D721Med (cell line): Measurements from ENCODE around the gene UGT2A2.

Experiments
- DNase-seq: peaks from one replicate; pipeline ENCODE4 v3.0.0; 2011; ENCODE audit warnings: low spot score; ENCODE audit not compliant: insufficient read length
- FAIRE-seq: peaks from 2 replicates; lab custom pipeline; 2011; peaks lifted over from hg19 to GRCh38; lab: Jason Lieb, UNC
- TF ChIP-seq, protein P1 (sequence below): IDR thresholded peaks from 2 replicates; pipeline ENCODE4 v1.5.1; 2012; ENCODE audit warnings: mild to moderate bottlenecking, control low read depth; ENCODE audit not compliant: insufficient read depth; ENCODE audit errors: missing control alignments

The UGT2A2 gene

DNA sequence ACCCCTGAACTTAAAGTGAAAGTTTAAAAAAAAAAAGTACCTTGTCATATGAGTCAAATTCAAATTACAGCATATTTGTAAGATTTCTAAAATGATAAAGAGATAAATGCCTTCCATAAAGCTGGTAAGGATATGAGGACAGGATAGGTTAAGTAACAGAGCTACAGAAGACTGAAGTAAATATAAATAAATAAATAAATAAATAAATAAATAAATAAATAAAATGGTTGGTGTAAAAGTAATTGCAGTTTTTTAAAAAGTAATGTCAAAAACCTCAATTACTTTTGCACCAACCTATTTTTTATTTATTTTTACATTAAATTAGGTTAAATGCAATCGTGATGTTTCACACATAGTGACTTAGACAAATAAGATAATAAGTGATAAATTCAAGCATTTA is 62.2 kb downstream of the UGT2A2 start:
- FAIRE-seq: no peak
- DNase-seq: no peak
- TF ChIP-seq, protein P1, sequence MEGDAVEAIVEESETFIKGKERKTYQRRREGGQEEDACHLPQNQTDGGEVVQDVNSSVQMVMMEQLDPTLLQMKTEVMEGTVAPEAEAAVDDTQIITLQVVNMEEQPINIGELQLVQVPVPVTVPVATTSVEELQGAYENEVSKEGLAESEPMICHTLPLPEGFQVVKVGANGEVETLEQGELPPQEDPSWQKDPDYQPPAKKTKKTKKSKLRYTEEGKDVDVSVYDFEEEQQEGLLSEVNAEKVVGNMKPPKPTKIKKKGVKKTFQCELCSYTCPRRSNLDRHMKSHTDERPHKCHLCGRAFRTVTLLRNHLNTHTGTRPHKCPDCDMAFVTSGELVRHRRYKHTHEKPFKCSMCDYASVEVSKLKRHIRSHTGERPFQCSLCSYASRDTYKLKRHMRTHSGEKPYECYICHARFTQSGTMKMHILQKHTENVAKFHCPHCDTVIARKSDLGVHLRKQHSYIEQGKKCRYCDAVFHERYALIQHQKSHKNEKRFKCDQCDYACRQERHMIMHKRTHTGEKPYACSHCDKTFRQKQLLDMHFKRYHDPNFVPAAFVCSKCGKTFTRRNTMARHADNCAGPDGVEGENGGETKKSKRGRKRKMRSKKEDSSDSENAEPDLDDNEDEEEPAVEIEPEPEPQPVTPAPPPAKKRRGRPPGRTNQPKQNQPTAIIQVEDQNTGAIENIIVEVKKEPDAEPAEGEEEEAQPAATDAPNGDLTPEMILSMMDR: no peak

DNA sequence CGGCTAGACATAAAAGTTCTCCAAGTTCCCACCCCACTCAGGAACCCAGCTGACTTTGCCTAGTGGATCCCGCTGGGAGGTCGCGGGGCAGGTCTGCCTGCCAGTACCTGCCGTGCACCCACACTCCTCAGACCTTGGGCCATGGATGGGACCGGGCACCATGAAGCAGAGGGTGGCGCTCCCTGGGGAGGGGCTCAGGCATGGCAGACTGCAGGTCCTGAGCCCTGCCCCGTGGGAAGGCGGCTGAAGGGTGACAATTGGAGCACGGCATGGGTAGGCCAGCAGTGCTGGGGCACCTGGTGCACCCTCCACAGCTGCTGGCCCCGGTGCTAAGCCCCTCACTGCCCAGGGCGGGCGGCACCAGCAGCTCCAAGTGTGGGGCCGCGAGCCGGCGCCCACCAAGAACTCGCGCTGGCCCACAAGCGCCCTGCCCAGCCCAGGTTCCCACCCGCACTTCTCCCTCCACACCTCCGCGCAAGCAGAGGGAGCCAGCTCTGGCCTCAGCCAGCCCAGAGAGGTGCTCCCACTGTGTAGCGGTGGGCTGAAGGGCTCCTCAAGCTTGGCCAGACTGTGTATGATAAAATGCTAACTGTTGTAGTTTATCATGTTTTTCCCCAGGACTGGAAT is 63.1 kb downstream of the UGT2A2 start:
- no peak for DNase-seq
- TF ChIP-seq, protein P1: no peak
- no peak for FAIRE-seq

DNA sequence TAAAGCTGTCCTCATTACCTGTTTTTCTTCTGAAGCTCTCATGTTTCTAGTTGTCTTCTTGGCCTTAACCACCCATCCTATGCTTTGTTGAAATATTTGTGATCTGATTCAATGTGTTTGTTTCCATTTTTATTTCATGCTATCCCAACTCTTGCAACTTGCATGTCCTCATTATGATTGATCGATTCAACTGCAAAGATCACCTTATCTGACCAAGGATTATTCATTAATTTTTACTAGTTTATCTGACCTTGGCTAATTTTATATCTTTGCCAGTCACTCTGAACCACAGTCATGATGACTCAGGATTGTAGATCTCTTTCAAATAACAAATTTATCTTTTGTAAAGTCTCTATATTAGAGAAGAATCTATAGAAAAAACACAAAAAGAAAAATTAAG is 70.7 kb downstream of the UGT2A2 start:
- TF ChIP-seq, protein P1: no peak
- FAIRE-seq: no peak

DNA sequence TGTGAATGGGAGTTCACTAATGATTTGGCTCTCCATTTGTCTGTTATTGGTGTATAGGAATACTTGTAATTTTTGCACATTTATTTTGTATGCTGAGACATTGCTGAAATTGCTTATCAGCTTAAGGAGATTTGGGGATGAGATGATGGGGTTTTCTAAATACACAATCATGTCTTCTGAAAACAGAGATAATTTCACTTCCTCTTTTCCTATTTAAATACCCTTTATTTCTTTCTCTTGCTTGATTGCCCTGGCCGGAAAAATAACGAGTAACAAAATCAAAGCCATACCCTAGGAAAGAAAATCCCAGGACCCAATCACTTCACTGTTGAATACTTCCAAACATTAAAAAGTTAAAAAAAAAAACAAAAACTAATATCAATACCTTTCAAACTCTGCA is 76.0 kb downstream of the UGT2A2 start:
- TF ChIP-seq, protein P1: no peak
- FAIRE-seq (no peak), DNase-seq (no peak)

More for the DNA sequence above, 70.7 kb downstream of the UGT2A2 start:
- no peak for DNase-seq

DNA sequence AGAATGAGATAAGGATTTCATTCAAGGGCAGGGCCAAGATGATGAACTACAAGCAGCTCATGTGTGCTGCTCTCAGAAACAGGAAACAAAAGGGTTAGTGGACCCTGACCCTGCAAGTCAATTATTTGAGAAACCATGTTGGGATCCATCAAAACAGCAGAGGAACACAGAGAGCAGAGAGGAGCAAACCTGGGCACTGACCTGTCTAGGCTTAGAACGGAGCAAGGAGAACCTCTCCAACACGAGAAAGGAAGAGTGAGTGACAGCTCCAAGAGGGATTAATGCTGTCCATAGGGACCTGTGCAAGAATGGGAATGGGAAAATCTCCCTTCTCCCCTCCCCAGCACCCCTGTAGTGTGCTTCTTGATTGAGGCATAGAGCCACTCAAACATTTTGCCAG is 89.8 kb downstream of the UGT2A2 start:
- TF ChIP-seq, protein P1: no peak
- FAIRE-seq: no peak

DNA sequence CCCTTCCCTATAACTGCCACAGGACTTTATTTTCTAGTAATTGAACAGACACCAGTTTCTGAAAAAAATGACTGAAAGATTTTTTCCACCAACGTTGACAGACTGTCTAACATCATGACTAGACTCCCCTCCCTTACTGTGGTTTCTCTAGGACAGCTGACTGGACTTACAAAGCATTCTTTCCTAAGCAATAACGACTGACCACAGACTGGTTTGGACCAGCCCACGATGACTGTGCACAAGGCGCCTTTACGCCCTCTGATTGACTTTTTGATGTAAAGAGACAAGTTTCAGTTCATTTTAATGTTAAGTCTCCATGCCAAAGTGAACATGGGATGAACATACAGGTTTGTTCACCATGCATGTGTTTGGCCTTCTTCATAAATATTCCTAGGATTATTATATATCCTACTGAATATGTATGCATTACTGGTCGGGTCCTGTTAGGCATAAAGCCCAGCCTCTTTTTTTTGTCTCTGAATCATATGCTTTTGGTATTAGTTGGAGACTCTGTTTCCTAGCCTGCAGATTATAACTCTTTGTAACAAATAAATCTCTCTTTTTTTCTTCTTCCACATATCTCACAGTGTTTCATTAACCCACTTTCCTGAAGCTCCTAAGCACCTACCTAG is 93.2 kb downstream of the UGT2A2 start:
- DNase-seq (no peak), FAIRE-seq (no peak)
- TF ChIP-seq, protein P1: no peak

More for the DNA sequence above, 89.8 kb downstream of the UGT2A2 start:
- no peak for DNase-seq
